ENCODE measurements around the gene UQCRC1. TPM values are rescaled to one million over a fixed set of nuclear protein-coding genes. Genes with fewer than 3 reads are reported as not detected.
A peak's percentile ranks its signal among the peaks of the same experiment; 100 is the strongest.

The UQCRC1 gene
- total RNA-seq, 2 donors from 2014 or later = 682 to 753 TPM

DNA sequence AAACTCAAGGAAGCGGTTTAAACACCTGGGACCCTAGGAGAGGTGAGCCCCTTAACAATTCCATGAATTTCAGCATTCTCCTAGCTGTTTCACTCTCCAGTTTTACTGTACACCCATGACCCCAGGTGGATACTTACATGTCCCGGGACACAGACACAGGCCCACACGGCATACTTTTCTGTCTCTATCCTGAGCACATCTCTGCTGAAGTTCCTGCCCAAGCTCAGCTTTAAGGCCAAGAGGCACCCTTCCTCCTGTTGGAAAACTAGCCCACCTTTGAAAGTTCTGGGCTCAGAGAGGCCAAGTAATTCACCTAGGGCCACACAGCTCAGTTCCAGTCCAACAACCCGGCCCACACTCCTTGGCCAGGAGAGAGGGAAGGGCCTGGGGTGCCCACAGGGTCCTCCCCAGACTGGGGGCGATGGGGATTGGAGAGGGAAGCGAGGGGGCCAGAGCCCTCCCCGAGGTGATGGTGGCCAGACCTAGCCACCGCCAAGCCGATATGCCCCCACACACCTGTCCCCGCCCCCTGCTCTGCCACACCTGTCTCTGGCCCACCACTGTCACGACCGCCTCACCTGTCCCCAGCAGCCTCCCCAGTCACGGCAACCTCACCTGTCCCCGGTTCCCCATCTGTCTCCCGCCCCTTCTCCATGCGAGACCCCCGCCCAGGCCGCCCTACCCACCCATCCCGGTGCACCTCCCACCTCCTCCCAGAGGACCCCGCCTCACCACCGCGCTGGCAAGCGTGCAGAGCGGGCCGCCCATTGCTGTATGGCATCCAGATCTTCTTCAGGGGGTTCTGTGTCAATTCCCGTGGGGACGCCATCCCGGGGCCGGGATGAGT lies 53.3 kb downstream of the UQCRC1 start:
- peak overlapping the region; percentile 26 for H3K27ac ChIP-seq
- intact Hi-C loops (cut with DNase I) = no loop called here
- DNase-seq = no peak
- H3K9me3 ChIP-seq = no peaks in the 10 kb centered on the region
- H3K4me1 ChIP-seq = peaks cover 10% of the 10 kb centered on the region
- no peaks in the 10 kb centered on the region for H3K36me3 ChIP-seq
- H3K9ac ChIP-seq (ENCODE audit: low read depth in 2 of 2, low read length in 2 of 2) = peak overlapping the region; percentile 51 to 58
- TF ChIP-seq, protein P1, sequence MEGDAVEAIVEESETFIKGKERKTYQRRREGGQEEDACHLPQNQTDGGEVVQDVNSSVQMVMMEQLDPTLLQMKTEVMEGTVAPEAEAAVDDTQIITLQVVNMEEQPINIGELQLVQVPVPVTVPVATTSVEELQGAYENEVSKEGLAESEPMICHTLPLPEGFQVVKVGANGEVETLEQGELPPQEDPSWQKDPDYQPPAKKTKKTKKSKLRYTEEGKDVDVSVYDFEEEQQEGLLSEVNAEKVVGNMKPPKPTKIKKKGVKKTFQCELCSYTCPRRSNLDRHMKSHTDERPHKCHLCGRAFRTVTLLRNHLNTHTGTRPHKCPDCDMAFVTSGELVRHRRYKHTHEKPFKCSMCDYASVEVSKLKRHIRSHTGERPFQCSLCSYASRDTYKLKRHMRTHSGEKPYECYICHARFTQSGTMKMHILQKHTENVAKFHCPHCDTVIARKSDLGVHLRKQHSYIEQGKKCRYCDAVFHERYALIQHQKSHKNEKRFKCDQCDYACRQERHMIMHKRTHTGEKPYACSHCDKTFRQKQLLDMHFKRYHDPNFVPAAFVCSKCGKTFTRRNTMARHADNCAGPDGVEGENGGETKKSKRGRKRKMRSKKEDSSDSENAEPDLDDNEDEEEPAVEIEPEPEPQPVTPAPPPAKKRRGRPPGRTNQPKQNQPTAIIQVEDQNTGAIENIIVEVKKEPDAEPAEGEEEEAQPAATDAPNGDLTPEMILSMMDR (IDR thresholded peaks at IDR 0.05) = no peak
- H3K4me3 ChIP-seq = peak overlapping the region; percentile 50
- no peaks in the 10 kb centered on the region for H3K27me3 ChIP-seq

DNA sequence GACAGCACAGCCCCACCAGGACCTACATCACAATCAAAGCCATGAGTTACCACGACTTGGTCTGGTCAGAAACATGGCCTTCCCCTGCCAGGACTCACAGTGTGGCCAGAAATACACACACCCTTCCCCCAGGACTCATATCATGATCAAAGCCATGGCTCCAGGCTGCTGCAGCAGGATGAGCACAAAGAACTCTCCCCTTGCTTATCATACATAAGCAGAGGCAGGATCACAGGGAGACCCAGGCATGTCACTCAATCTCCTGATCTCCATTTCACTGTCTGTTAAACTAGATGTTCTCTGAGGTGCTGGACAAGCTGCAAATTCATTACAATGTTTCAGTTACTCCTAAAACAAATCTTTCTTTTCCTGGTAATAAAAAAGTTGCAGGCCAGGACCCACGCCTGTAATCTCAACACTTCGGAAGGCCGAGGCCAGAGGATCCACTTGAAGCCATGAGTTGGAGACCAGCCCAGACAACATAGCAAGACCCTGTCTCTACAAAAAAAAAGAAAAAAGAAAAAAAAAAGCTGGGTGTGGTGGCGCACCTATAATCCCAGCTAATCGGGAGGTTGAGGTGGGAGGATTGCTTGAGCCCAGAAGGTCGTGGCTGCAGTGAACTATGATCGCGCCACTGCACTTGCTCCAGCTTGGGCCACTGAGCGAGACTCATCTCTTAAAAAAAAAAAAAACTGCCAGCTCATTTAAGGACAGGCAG lies 54.1 kb downstream of the UQCRC1 start:
- Histone ChIP-seq H3K27ac (peak overlapping the region; percentile 9), H3K4me3 (peak overlapping the region; percentile 50)
- intact Hi-C loops (cut with DNase I) = no loop called here

DNA sequence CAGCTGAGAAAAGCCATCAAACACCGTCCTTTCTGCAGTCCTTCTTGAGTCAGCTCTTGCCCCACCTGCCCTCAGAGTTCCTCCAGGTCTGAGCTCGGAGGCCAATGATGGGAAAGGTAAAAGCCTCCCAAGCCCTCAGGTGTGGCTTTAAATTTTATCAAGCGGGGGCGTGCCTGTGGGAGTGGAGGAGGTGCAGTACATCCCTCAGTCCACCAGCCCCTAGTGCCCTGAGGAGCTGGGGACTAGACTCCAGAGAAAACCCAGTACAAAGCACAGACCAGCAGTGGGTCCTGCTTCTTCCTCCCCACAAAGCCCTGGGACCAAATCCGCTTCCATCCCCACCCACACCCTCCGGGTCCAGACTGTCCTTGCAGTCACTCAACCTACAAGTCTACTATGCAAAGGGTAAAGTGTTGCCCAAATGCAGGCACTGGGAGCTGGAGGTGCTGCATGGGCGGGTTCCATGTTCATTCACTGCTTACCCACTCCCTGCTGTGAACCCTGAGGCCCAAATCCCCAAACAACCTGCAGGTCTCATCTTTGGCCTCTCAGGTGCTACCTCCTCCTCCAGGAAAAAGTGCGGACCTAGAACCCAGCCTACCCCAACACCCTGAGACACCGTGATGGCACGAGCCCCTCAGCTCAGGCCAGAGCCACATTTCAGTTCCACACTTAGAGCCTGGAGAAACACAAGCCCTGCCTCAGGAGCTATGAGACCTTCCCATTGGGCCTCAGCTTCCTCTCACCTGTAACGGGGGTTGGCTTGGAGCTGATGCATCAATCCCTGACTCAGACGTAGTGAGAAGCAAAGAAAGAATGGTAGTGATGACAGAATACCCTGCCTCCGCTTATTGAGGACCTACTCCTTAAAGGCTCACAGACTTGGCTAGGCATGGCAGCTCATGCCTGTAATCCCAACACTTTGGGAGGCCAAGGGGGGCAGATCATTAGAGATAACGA lies 55.3 kb downstream of the UQCRC1 start:
- Histone ChIP-seq H3K9me3 (no peaks in the 10 kb centered on the region), H3K27ac (no peak overlapping the region), H3K4me3 (no peak overlapping the region), H3K27me3 (no peaks in the 10 kb centered on the region), H3K9ac (ENCODE audit: low read depth in 2 of 2, low read length in 2 of 2) (peak overlapping the region in 1 of 2 donors; percentile 21), H3K4me1 (peaks cover 10% of the 10 kb centered on the region), H3K36me3 (no peaks in the 10 kb centered on the region)
- TF ChIP-seq, protein P1 (IDR thresholded peaks at IDR 0.05) = no peak
- no peak for DNase-seq
- intact Hi-C loops (cut with DNase I) = no loop called here

More for the DNA sequence above, 54.1 kb downstream of the UQCRC1 start:
- Histone ChIP-seq H3K4me1 (peaks cover 10% of the 10 kb centered on the region), H3K27me3 (no peaks in the 10 kb centered on the region), H3K9ac (ENCODE audit: low read depth in 2 of 2, low read length in 2 of 2) (peak overlapping the region in 1 of 2 donors; percentile 58), H3K9me3 (no peaks in the 10 kb centered on the region), H3K36me3 (no peaks in the 10 kb centered on the region)
- DNase-seq = no peak
- TF ChIP-seq, protein P1 (IDR thresholded peaks at IDR 0.05) = no peak

DNA sequence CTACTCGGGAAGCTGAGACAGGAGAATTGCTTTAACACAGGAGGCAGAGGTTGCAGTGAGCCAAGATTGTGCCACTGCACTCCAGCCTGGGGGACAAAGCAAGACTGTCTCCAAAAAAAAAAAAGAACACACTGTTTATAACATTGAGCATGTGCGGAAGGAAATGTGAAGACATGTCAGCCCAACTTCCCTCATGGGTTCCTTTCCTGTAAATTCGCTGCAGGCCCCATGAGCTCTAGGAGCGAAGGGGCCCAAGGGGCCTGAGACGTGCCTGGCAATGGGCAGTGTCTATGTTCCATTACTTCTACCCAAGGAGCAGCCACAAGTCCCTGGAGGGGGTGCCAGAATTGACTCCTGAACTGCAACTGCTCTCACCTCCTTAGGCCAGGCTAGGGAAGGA lies 56.1 kb downstream of the UQCRC1 start:
- Histone ChIP-seq H3K9ac (ENCODE audit: low read depth in 2 of 2, low read length in 2 of 2) (peak overlapping the region in 1 of 2 donors; percentile 21), H3K9me3 (no peaks in the 10 kb centered on the region), H3K4me1 (peaks cover 5% of the 10 kb centered on the region), H3K27ac (no peak overlapping the region), H3K4me3 (no peak overlapping the region), H3K36me3 (no peaks in the 10 kb centered on the region), H3K27me3 (no peaks in the 10 kb centered on the region)
- no peak for DNase-seq
- TF ChIP-seq, protein P1 (IDR thresholded peaks at IDR 0.05) = no peak
- intact Hi-C loops (cut with DNase I) = no loop called here
